Posterior vena cava (tissue), 2 donors: ENCODE measurements around the gene KATNAL1. TPM values are rescaled to one million over a fixed set of nuclear protein-coding genes. Genes with fewer than 3 reads are reported as not detected.
A peak's percentile ranks its signal among the peaks of the same experiment; 100 is the strongest.

Experiments used
- DNase-seq: peaks from one replicate; pipeline ENCODE4 v3.0.0-alpha.2; 2020; ENCODE audit warnings: low spot score
- intact Hi-C, 2 donors: fragments of 100-400 bp; cut with DNase I; formaldehyde crosslinking; loops; one replicate each; pipeline versions ENCODE4 v1.14.1 to v1.14.2; 2022 to 2023
- total RNA-seq, 2 donors: library from RNA; stranded (reverse); fragmentation: NEBNext Ultra II Directional; extraction: Animal tissue kit (Norgen Biotek cat#: 25700); gene quantifications; one replicate each; pipeline ENCODE4 v1.2.1, GENCODE V29; 2021
- donor health status: DM: yes; HTN: yes; CAD: no.
- donor health status: DM: yes; HTN: yes; CAD: no.

KATNAL1 gene
- total RNA-seq, 2 donors from 2014 or later: 44.8 to 59.5 TPM

DNA sequence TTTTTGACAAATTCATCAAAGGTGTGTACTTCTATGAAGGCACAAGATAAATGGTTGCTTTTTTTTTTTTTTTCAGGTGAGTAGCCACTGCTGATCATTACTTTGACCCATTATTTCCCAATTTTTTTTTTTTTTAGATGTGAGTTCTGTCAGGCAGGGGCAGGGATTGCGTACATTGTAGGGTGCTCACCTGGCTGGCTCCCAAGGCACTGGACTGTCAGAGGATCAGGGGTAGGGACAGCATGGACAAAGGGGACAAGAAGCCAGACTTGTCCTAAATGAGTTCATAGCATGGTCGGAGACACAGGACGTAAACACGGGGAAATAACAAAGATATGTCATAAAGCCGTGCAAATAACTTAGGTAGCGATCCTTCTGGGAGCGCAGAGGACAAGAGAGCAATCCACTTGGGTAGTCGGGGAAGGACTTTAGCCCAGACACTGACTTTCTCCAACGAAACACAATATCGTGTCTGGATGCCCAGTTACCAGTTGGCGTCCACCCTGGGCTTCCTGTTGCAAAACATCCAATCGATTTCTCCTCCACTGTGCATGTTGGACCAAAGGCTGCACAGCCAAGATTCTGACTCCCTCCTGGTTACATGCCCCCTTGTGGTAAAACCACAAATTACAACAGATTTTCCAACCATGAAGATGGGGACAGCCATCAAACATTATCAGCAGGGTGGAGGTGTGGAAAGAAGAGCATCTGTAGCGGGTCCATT, 27.5 kb upstream of the KATNAL1 start:
- intact Hi-C loops: no loop called here
- no peak for DNase-seq

DNA sequence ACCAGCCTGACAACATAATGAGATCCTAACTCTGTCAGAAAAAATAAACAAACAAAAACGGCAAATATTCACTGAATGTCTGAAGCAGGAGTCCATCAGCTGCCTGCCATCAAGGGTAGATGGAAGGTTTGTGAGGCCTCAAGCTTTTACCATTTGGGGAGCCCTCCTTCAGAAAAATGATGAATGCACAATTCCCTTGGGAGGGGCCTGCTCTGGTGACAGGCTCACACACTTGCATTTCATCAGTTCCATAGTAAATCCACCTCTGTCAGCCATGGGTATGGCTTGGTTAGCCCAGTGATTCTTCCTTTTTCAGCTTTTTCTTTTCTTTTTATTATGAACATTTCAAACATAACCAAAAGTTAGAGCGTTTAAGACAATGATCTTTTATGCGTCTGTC, 26.3 kb upstream of the KATNAL1 start:
- no peak for DNase-seq
- intact Hi-C loops: no loop called here

DNA sequence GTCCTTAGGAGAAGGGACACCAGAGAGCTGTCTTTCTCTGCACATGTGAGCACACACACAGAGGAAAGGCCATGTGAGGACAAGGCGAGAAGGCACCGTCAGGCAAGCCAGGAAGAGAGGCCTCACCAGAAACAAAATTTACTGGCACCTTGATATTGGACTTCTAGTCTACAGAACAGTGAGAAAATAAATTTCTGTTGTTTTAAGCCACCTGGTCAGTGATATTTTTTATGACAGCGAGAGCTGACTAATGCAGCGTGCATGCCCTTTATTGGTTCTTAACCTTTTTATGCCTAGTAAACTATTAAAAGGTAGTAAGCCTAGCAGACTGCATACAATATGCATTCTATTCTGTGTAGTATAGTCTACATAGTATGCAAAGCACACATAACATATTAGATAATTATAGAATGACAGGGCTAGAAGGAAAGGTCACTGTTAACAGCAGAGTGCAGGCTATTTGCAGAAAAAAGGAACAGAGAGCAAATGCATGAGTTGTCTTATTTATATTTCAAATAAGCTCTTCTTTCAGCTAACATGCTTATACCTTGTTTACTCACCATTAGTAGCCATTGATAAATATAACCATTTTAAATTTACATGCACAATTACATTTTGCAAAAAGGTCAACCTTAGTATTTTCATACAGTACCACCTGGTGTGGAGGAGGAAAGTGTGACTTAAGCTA, 25.2 kb upstream of the KATNAL1 start:
- intact Hi-C loops: no loop called here
- no peak for DNase-seq

DNA sequence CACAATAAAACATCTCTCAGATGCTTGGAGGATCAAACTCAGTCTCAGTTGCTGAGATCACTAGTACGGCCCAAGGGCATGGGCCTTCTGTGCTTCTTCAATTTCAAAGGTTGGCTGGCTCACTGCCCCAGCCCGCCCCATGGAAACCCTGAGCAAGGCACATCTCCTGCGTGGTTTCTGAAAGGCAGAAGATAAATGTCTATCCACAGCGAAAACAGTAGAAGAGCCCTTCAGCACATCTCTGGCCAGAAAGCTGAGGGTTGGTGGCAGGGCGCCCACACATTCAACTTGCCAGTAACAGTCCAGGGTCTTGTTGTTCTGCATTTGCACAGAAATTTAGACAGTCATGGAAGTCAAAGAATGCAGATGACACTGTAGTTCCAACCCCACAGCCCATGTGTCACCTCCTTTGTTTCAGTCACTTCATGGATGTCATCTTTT, 24.0 kb upstream of the KATNAL1 start:
- DNase-seq: peak; percentile 93

DNA sequence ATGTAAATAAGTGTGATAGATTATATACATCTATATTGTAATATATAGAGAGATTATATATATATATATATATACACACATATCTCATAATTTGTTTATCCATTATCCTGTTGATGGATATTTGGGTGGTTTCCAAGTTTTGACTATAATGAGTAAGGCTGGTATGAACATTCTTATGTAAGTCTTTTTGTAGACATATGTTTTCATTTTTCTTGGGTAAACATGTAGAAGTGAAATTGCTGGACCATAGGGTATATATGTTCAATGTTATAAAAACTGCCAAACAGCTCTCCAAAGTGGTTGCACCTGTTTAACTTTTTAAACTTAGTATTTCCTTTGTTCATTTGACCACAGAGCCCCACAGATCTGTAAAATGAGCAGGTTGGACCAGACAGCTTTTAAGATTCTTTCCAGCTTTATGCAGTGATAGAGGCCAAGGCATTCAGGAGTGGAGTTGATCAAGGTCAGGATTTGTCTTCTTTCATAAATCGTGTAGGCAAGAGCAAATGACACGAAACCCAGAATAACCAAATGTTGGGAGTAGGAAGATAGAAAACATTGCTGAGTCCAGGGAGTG, 21.7 kb upstream of the KATNAL1 start:
- no peak for DNase-seq
- intact Hi-C loops: no loop called here

More for the DNA sequence above, 24.0 kb upstream of the KATNAL1 start:
- intact Hi-C loops: no loop called here

DNA sequence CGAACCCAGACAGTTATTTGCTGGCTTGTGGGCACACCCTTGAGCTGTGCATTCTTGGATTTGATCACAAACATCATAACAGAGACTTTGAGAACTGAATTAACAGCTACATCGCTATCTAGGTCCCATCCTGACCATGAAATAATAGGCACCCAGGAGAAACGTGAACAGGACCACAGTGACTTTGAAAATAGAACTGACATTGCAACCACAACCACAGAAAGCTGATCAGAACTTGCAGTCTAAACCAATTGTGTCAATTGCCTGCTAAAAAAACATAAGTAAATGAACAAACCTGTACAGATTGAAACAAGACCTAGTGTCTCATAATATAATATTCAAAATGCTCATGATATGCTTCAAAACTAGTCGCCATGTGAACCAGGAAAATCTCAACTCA, 18.3 kb upstream of the KATNAL1 start:
- no peak for DNase-seq
- intact Hi-C loops: no loop called here

DNA sequence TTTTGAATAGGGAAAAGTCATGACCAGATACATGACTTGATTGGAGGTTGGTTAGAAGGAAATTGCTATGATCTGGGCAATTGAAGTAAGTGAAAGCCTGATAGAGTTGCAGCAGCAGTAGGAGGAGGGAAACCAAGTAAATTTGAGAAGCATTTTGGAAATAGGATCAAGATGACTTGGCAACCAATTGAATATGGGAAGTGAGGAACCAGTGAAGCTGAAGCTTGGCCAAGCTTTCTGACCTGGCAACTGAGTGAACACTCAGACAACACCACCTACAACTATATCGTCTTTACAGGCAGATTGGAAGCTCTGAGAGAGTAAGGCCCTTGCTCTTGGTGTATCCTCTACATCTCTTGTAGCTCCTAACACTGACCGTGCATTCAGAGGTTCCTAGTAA, 16.2 kb upstream of the KATNAL1 start:
- DNase-seq: no peak
- intact Hi-C loops: no loop called here

DNA sequence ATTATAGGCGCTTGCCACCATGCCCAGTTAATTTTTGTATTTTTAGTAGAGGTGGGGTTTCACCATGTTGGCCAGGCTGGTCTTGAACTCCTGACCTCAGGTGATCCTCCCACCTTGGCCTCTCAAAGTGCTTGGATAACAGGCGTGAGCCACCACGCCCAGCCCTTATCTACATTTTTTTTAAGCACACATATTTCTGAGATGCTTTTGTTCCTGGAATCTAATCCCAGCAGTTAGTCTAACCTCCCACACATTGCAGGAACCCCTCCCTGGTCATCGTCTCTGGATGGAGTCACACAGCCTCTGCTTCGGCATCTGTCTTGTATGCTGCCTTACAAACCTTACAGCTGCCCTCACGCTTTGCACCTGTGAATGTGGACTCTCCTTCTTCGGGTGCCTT, 15.1 kb upstream of the KATNAL1 start:
- intact Hi-C loops: no loop called here
- DNase-seq: no peak

DNA sequence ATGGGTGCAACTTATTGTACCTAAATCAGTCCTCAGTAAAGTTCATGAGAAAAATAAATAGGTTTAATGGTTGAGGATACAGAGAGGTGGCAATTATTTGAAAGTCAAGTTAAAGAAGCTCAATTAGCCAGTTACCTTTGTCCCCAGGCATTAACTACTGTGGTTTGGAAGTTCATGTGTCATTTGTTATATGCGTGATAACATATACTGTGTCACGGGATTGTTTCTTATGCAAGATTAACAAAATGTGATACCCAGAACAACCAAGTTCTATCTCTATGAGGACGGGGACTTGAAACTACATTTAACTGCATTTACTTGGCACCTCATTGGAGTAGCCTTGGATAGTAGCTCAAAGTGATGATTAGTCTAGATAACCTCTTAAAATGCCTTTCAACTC, 13.9 kb upstream of the KATNAL1 start:
- intact Hi-C loops: no loop called here
- no peak for DNase-seq

DNA sequence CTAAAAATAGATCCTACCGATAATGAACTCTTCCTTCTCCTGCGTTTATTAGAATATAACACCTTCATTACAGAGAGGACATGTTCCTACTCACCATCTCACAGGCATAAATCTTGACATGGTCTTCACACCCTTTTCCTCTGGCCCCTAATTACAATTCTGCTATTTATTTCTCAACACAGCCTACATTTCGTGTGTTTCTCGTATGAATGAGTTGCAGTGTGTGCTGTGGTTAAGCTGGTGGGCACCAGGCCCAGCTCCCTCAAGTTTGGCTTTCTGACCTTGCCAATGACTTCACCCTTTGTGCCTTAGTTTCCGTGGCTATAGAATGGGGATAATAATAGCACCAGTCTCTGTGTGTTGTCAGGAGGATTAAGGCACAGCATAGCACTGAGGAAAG, 12.3 kb upstream of the KATNAL1 start:
- intact Hi-C loops: no loop called here
- no peak for DNase-seq

DNA sequence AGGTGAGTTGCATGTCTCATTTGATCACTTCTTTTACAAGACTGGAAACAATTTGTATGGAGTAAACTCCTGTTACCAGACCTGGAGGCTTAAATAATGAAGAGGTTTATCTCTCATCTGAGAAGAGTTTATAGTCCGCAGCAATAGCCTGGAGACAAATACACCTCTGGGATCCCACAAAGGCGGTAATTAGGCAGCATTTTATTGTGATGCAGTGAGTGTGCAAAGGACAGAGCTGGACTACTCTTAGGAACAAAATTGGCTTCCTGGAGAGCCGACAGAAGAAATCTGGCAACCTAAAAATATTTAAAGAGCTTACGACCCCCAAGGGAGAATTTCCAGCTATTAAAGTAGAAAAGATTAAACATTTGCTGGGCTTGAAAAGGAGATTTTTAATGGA, 11.8 kb upstream of the KATNAL1 start:
- DNase-seq: no peak
- intact Hi-C loops: no loop called here

DNA sequence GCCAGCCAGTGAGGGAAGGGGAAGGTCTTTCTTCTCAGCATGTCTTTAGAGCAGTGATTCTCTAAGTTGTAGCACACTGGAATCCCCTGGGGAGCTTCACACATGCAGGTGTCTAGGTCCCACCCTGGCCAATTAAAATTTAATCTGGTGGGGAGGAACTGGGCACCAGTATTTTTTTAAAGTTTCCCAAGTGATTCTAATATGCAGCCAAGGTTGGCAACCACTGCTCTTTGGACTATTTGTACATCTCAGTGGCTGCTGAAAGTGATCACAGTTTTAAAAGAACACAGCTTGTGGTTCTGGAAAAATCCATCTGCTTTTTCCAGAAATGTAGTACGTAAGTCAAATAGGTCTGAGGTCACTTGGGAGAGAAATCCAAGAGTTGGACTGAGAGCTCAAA, 10.7 kb upstream of the KATNAL1 start:
- DNase-seq: no peak
- intact Hi-C loops: no loop called here

DNA sequence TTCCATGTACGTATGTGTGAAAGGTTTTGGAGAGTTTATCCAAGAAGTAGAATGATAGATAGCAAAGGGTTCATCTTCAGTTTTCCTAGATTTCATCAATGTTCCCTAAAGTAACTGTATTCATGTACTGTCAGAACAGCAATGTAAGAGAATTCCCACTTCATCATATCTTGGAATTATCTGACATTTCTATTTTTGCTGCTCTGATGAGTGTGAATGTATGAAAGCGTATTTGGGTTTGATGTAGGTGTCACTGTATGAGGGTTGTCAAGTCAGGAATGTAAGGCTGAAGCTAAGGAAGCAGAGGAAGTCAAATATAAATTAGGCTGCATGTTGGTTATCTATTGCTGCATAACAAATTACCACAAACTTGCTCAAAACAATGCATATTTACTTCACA, 7.2 kb upstream of the KATNAL1 start:
- no peak for DNase-seq
- intact Hi-C loops: no loop called here

DNA sequence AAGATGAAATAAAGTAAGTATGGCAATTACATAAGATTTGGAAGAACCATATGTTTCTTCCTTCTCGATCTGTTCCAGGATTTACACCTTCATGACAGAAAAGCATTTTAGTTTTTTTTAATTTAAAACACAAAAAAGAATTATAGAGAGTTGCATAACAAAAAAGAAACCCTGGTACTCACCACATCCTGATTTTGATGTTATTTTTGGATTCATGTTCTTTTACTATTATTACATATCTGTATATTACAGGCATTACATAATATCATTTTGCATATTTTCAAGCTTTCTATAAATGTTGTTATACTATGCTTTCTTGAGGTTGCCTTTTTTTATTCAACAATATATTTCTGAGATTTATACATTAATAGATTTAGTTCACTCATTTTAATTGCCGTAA, 6.7 kb upstream of the KATNAL1 start:
- no peak for DNase-seq
- intact Hi-C loops: no loop called here

DNA sequence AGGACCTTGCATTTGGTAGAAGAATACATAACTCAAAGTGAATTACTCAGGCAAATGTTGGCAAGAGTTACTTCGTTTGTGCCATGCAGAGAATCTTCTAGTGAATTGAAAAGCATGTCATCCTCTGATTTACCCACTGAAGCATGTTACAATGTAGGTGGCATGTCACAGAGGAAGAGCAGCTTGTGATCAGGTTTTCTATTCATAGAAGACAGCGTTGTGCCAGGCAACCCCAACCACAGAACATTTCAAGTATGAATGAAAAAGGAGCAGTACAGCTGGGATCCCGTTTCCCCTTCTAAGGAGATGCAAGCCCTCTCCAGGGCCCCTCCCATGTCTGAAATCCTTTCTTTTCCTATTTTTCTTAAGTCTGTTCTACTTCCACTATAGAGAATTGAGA, 6.0 kb upstream of the KATNAL1 start:
- intact Hi-C loops: no loop called here
- no peak for DNase-seq

DNA sequence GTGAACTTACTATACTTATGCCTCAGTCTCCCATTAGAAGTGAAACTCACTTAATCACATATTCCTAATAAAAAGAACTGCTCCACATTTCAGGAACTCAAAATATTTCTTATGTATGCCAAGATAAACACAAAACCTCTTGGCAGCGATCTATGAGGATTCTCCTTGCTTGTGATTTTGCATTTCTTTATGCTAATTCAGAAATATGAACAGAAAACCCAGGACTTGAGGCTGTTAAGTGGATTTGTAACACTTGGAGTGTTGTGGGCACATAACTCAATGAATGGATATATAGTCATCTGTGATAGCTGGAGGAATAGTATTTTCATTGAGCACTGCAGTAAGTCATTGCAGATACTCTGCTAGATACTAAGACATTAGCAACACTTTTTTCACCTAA, 5.6 kb upstream of the KATNAL1 start:
- intact Hi-C loops: no loop called here
- no peak for DNase-seq

DNA sequence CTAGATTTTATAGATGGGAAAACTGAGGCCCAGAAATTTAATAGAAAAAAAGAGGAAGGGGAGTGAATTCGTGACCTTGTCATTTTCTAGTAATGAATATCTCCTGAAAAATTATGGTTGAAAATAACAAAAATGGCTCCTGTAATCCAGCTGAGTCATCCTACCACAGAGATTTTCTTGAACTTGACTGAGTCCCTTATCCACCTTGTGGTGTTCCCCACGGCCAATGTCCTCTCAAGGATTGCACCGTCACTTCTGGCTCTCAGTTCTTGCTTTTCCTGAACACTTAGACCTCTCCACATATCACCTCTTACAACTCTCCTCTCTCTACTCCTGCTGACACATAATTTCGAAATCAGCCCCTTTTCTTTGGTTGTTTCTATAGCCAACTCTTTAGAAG, 1.2 kb upstream of the KATNAL1 start:
- no peak for DNase-seq

DNA sequence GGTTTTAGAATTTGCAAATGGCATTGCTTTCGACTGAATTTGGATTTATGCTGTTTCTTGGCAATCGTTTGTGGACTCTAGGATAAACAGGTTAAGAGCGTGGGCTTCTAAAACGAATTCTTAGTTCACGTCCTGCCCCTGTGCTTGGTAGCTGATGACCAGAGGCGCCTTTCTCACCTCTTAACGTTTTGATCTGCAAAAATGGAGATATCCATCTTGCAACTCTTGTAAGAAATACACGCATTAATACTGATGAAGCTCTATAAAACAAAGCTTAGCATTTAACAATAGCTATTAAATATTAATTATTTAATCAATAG, 580 bp upstream of the KATNAL1 start:
- intact Hi-C loops: no loop called here
- DNase-seq: no peak

More for the DNA sequence above, 1.2 kb upstream of the KATNAL1 start:
- intact Hi-C loops: no loop called here

DNA sequence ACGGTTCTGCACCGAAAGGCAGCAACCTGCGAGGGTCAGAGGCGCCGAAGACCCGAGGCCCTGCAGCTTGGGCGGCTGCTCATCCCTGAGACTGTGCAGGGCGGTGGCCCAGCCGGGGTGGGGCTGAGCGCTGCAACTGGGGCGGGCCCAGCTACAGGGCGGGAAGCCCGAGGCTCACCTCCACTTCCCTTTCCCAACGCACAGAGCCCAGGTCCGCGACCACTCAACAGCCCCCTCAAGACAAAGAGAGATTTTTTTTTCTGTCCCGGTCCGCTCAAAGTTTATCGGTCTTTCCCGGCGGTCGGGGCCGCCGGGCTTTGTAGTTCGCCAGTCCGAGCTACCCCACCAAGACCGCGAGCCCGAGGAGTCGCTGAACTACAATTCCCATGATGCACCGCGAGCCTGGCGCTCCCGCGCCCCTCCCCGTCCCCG, 573 bp downstream of the KATNAL1 start:
- DNase-seq: peak; percentile 97
- intact Hi-C loops: no loop called here

DNA sequence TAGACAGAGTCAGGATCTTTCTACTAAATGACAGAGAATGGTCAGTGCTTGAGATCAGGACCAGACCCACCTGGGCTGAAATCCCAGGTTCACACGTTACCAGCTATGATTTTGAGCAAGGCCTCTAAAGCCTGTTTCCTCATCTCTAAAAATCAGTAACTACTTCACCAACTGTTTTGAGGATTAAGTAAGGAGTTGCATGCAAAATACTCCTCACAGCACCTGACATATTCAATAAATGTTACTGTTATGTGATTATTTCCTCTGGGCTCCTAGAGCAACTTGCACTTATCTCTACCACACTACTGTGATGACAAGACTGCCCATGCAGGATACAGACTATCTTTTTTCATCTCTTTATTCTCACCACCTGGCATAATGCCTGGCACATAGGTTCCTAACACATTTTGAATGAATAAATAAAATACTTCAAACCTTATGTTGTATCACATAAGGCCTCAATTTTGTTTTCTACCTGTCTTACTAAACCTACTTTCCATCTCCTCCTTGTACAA, 1.8 kb downstream of the KATNAL1 start:
- DNase-seq: no peak
- intact Hi-C loops: no loop called here

DNA sequence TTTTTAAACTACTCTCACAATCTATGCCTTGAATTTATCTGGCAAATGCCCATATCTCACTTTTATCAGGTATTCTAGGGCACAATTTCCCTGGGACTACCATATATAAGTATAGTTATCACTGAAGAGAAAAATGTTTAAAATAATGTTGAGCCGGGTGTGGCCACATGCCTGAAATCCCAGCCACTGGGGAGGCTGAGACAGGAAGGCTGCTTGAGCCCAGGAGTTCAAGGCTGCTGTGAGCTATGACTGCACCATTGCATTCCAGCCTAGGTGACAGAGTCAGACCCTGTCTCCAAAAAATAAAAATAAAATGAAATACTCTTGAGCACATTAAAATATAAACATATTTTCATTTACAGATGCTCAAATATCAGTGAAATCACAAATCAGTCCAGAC, 4.1 kb downstream of the KATNAL1 start:
- no peak for DNase-seq

More for the DNA sequence above, 4.1 kb downstream of the KATNAL1 start:
- intact Hi-C loops: no loop called here
